Measurements from ENCODE around the gene PCYT2.
A peak's percentile ranks its signal among the peaks of the same experiment; 100 is the strongest.
"Not testable (repeated sequence)": the region's sequence is repeated elsewhere in the genome, so short reads cannot be mapped to it uniquely, and the experiment has no call there.

The PCYT2 gene

DNA sequence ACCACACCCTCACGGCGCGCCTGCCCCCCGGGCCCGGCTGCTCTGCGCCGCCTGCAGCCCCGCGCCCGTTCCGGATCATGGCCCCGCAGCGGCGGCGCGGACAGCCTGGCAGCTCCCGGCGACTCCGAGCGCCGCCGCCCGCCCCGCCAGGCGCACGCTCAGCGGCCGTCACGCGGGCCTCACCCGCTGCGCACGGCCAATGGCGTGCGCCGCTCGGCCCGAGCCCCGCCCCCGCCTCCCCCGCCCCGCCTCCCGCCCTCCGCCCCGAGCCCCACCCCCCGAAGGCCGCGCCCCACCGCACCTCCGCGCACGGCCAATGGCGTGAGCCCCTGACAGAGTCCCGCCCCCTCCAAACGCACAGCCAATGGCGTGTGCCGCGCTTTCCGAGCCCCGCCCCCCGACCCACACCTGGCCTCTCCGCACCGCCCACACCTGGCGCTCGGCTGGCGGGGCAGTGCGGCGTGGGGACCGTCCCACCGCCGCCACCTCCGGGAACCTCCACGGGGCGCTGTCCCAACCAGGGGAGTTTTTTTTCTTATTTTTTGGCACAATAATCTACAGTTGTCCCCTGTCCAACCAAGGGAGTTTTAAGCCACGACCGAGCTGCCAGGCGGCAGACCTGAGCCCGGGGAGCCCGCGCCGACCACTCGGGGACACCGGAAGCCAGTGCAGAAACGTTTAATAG lies at the start of gene PCYT2:
Gene PCYT2 (minus strand): TSS at position 123 of the 685 bp plus-strand sequence. CDS start 44 bp downstream, at position 79.
- DNase-seq (ENCODE audit: low read depth in 3 of 3) = peak; percentile 87 to 92 (median 90)

GRCh38 chr17:81960130-81960958 lies 49.1 kb upstream of the PCYT2 start:
- no peak for DNase-seq (ENCODE audit: low read depth in 3 of 3)

DNA sequence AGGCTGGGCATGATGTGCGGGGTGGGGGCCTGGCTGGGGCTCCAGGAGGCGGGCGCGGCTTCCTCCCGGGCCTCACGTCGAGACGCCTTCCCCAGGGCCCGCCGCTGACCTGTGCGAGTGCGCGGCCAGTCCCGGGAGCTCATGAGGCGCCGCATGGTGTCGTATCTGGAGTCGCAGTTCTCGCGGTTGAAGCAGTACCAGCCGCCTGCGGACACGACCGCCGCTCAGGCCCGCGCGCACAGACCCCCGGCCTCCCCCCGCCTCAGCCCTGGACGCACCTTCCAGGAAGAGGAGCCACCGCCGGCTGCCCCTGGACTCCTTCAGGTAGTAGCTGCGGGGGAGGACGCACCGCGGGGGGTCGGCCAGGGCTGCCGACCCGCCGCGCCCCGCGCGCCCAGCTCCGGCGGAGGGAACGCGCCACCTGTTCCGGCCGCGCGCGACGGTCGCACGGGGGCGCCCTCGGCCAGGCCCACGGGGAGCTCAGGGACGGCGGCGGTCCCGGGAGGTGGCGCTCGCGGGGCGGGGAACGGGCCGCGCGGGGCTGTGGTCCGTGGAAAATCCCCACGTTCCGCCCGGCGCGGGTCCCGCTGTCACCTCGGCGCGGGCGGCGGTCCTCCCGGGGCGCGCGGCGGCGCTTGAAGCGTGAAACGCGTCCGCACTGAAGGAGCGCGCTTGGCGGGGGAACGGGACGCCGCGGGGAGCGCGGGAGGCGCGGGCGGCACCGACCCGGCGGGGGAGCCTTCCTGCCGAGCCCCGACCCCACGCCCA lies 48.3 kb upstream of the PCYT2 start:
- DNase-seq (ENCODE audit: low read depth in 3 of 3) = peak; percentile 69 to 80 (median 78)

- DNase-seq (ENCODE audit: low read depth in 3 of 3) = no peak
Measured at GRCh38 chr17:81958633-81959342, 47.6 kb upstream of the PCYT2 start.

DNA sequence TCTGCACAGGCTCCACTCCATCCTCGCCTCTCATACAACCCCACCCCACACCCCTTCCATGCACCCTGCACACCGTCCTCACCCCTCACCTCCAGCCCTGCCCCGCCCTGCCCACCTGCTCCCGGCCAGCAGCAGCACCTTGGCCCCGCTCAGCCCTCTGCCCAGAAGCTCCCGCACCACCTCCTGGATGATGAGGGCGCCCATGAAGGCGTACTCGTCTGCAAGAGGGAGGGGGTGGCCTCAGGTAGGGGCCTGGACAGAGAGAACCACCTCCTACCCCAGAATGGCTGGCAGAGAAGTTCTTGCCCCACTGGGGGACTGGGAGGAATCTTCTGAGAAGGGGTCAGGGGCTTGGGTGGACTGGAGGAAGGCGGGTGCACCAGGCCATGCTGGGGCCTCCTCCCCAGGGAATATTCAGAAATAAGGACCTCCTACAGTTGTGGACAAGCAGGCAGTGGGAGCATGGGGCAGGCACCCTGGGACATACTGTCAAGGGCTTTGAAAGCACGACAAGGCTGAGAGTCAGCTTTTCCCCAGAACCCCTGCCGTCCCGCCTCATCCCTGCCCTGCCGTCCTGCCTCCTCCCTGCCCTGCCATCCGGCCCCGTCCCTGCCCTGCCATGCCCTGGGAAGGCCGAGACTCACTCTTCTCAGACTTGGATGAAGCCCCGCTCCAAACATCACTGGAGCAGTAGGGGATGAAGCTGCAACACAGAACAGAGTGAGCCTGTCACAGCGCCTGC lies 46.7 kb upstream of the PCYT2 start:
- DNase-seq (ENCODE audit: low read depth in 3 of 3) = no peak

- DNase-seq (ENCODE audit: low read depth in 3 of 3) = no peak
Measured at GRCh38 chr17:81956607-81957589, 45.7 kb upstream of the PCYT2 start.

DNA sequence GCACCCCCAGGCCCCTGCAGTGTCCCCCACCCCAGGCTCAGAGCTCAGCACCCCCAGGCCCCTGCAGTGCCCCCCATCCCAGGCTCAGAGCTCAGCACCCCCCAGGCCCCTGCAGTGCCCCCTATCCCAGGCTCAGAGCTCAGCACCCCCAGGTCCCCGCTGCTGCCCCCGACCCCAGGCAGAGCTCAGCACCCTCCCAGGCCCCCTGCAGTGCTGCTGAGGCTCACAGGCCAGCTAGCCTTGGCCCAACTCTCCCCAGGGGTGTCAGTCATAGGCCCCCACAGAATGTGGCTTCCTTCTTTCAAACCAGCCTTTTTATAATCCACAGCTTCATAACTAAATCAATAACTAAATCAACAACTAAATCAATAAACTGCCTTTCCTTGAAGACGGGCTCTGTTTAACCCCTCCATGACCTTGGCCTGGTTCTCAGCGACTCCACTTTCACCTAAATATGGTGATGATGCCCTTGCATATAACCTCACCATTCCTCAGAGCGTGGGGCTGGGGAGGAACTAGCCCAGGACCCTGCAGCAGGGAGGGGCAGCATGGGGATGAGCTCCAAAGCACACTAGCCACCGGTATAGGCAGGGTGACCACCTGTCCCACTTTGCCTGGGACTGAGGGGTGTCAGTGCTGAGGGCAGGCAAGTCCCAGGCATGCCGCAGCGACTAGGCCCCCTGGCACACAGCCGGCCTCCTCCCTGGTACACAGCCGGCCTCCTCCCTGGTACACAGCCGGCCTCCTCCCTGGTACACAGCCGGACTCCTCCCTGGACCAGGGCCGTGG lies 44.8 kb upstream of the PCYT2 start:
- no peak for DNase-seq (ENCODE audit: low read depth in 3 of 3)

DNA sequence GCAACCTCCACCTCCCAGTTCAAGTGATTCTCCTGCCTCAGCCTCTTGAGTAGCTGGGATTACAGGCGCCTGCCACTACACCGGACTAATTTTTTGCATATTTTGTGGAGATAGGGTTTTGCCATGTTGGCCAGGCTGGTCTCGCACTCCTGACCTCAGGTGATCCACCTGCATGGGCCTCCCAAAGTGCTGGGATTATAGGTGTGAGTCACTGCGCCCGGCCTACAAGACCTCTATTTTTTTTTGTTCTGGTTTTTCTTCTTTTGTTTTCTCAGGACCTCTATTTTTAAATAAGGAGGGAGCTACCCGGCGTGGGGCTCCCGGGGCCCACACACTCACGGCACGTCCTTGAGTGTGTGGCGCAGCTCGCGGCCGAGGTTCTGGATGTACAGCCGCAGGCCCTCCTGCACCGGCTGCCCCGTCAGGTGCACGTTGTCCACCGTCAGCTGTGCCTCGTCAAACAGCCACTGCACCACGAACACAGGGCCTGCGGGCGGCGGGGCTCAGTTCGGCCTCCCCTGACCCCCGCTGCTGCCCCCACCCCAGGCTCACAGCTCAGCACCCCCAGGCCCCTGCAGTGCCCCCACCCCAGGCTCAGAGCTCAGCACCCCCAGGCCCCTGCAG lies 44.0 kb upstream of the PCYT2 start:
- no peak for DNase-seq (ENCODE audit: low read depth in 3 of 3)

GRCh38 chr17:81954131-81955057 lies 43.2 kb upstream of the PCYT2 start:
- no peak for DNase-seq (ENCODE audit: low read depth in 3 of 3)

DNA sequence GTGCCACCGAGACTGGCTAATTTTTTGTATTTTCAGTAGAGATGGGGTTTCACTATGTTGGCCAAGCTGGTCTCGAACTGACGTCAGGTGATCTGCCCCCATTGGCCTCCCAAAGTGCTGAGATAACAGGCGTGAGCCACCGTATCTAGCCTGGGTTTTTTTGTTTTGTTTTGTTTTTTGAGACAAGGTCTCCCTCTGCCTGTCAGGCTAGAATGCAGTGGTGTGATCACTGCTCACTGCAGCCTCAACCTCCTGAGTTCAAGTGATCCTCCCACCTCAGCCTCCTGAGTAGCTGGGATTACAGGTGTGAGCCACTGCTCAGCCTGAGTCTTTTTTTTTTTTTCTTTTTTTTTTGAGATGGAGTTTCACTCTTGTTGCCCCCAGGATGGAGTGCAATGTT lies 42.2 kb upstream of the PCYT2 start:
- DNase-seq (ENCODE audit: low read depth in 3 of 3) = not testable (repeated sequence)

DNA sequence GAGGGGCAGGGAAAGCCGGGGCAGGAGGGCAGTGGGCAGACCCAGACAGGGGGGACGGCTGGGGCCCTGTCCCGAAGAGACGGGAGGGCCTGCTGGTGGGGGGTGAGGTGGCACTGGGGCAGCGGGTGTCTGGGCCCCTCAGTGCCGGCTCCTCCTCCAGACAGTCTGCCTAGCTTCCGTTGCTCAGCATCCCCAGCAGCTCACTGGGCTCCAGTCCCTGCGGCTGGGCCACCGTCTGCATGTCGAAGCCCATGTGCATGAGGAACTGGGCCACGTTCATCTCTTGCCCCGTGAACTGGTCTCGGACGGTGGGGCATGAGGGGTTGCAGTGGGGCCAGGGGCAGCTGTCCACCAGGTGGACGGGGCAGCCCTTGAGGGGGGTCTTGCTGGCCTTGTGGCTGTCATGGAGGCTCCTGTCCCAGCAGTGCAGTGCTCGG lies 41.6 kb upstream of the PCYT2 start:
- no peak for DNase-seq (ENCODE audit: low read depth in 3 of 3)

GRCh38 chr17:81951785-81952684 lies 40.8 kb upstream of the PCYT2 start:
- no peak for DNase-seq (ENCODE audit: low read depth in 3 of 3)

DNA sequence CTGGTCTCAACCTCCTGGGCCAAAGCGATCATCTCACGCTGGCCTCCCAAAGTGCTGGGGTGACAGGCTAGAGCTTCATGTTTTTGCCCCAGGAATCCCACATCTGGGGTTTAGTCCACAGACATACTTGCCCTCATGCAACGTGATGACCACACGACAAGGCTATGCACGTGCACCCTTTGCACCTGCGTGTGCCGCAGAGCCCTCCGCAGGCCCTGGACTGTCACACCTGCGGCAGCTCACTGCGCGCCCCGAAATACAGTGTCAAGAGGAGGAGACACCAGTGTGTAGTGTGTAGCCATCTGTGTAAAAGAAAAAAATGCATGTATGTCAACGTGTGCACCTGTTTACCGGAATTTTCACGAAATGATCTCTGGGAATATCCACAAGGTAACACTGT lies 39.3 kb upstream of the PCYT2 start:
- no peak for DNase-seq (ENCODE audit: low read depth in 3 of 3)

- no peak for DNase-seq (ENCODE audit: low read depth in 3 of 3)
Measured at GRCh38 chr17:81948635-81949378, 37.6 kb upstream of the PCYT2 start.

DNA sequence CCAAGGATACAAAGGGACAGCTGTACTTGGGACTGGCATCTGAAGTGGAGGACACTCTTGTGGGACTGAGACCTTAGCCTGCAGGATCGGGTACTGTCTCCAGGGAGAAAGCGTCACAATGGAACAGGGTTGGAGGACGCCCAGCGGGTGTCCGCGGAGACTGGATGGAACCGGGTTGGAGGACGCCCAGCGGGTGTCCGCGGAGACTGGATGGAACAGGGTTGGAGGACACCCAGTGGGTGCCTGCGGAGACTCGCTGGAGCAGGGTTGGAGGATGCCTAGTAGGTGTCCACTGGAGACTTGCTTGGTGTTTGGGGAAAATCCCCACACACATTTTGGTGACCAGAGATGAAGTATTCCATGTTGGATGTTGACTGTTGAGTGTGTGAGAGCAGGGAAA lies 36.0 kb upstream of the PCYT2 start, which contains the start of gene MYADML2:
Gene MYADML2 (minus strand): TSS at position 45 of the 400 bp plus-strand sequence. CDS start 5,492 bp downstream, outside the sequence.
- no peak for DNase-seq (ENCODE audit: low read depth in 3 of 3)

Data from stimulated activated CD4-positive, alpha-beta T cell treated with anti-CD3 and anti-CD28 coated beads, TNF-alpha, amount 100 ng/mL, for 4 hours (primary cell).